Neural cell (in vitro differentiated cells): ENCODE measurements around the gene TPR.

Experiments
- POLR2AphosphoS5 ChIP-seq: IDR thresholded peaks from 2 replicates; pipeline ENCODE4 v1.6.1; 2012
- RAD21 ChIP-seq: fragments of 450-650 bp; conservative IDR thresholded peaks from 2 replicates; pipeline ENCODE4 v1.6.1; 2014; ENCODE audit warnings: antibody characterized with exemption, mild to moderate bottlenecking, moderate library complexity
- TAF1 ChIP-seq: IDR thresholded peaks from 2 replicates; pipeline ENCODE4 v1.6.1; 2012; ENCODE audit warnings: low read depth

GRCh38 chr1:186289943-186290545 is 85.0 kb downstream of the TPR start:
- TF ChIP-seq TAF1 (no peak), RAD21 (no peak), POLR2AphosphoS5 (peak; percentile 63)
